DMS114 treated with DMSO at 0.1 percent for 48 hours (cell line): ENCODE results near the gene STAP2.
"Not testable (repeated sequence)": the region's sequence is repeated elsewhere in the genome, so short reads cannot be mapped to it uniquely, and the experiment has no call there.

Experiments
- DNase-seq: peaks from one replicate; lab custom pipeline; 2025; ENCODE audit not compliant: unreplicated experiment; lab: John Stamatoyannopoulos, UW

The STAP2 gene

DNA sequence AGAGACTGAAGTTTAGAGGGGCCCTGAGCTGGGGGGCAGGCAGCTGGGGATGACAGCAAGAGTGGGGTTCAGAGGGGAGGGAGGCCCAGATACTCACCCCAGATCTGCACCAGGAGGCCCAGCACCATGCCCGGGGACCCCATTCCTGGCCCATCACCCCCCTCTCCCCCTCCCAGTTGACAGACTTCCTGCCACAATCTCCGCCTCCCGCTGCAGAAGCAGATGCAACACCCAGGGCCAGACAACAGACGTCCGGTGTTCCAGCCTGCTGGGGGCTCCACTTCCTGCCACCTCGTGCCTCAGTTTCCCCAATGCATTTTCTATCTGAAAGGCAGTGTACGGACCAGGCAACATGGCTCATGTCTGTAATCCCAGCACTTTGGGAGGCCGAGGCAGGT is 36.4 kb downstream of the STAP2 start, which contains the start of gene TMIGD2:
TMIGD2 (minus strand) TSS at position 147 of the 398 bp plus-strand sequence; CDS start at position 143, 4 bp downstream.
- DNase-seq, result no peak

DNA sequence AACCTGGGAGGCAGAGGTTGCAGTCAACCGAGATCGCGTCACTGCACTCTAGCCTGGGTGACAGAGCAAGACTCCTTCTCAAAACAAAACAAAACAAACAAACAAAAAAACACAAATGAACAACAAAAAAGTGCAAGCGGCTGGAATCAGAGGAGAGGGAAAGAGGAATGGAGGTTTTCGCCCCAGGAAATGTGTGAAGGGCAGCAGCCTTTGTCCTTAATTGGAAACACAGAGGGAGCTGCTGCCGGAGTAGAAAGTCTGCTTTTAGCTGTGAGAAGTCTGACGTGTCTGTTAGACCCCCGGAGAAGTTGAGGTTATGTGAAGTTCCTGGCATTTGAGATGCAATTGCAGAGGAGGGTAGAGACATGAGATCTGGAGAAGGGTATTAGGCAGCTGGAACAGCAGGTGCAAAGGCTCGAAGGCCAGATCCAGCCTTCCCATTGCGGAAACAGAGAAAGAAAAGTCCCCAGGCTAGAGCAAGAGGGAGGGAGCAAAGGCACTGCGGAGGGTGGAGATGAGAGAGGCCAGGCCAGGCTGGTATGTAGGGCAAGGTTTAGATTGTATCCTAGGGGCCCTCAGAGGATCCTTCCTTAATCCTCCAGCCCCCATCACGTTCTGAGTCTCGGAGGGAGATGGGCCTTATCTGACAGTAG is 36.9 kb downstream of the STAP2 start:
- no peak for DNase-seq

DNA sequence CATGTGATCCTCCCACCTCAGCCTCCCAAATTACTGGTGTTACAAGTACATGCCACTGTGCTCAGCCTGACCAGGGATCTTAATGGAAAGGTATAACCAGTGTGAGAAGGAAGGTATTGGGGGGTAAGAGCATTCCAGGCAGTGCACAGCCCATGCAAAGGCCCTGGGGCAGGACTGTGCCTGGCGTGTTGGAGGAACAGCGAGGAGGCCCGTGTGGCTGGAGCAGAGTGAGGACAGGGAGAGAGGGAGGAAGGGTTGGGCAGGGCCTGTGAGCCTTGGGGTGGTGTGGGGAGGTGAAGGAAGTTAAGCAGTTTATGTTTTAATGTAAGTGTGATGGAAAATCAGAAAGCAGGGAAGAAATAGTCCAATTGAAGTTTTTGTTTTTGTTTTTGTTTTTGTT is 38.0 kb downstream of the STAP2 start:
- no peak for DNase-seq

DNA sequence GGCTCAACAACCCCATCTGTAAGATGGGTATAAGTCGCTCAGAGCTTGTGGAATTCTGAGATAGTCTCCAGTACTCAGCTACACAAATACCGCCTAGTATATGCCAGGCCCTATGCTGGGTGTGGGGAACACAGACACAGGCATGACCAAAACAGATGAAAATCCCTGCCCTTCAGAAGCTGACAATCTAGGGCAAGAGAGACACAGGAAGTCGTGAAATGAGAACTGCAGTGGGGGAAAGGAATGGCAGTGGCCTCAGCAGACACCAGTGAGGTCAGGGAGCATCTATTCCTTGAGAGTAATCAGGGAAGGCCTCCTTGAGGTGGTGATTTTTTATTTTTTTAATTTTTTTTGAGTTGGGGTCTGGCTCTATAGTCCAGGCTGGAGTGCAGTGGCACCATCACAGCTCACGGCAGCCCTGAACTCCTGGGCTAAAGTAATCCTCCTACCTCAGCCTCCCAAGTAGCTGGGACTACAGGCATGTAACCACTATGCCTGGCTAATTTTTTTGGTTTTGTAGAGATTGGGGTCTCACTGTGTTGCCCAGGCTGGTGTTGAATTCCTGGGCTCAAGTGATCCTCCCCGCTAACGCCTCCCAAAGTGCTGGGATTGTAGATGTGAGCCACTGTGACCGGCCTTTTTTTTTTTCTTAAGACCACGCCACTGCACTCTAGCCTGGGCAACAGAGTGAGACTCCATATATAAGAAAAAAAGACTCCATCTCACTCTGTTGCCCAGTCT is 39.6 kb downstream of the STAP2 start:
- DNase-seq, result no peak

DNA sequence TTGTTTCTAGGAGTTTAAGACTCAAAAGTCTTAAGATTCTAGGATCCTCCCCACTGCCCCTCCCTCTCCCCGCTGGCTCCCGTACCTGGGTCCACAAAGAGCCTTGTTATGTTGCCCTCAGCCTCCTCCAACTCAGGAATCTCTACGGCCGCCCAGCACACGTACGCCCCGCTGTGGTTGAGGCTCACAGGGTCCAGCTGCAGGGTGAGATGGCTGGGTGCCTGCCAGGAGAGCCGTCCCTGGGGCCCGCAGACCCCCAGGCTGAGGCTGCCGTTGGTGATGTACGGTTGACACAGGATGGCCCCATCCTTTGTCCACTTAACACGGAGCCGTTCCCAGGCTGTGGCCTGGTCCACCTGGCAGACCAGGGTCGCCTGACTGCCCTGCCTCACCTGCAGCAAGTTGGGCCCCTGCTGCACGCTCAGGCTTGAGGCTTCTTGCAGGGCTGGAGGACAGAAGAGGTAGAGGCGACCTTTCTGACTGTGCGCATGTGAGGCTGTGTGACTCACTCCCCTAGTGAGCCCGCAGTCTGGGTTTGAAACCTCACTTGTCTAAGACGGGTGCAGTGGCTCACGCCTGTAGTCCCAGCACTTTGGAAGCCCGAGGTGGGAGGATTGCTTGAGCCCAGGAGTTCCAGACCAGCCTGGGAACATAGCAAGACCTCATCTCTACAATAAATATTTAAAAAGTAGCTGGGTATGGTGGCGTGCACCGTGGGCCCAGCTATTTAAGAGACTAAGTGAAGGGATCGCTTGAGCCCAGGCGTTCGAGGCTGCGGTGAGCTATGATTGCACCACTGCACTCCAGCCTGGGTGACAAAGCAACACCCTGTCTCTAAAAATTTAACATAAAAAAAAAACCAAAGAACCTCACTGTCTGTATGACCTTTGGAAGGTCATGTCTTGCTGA is 40.5 kb downstream of the STAP2 start:
- no peak for DNase-seq

DNA sequence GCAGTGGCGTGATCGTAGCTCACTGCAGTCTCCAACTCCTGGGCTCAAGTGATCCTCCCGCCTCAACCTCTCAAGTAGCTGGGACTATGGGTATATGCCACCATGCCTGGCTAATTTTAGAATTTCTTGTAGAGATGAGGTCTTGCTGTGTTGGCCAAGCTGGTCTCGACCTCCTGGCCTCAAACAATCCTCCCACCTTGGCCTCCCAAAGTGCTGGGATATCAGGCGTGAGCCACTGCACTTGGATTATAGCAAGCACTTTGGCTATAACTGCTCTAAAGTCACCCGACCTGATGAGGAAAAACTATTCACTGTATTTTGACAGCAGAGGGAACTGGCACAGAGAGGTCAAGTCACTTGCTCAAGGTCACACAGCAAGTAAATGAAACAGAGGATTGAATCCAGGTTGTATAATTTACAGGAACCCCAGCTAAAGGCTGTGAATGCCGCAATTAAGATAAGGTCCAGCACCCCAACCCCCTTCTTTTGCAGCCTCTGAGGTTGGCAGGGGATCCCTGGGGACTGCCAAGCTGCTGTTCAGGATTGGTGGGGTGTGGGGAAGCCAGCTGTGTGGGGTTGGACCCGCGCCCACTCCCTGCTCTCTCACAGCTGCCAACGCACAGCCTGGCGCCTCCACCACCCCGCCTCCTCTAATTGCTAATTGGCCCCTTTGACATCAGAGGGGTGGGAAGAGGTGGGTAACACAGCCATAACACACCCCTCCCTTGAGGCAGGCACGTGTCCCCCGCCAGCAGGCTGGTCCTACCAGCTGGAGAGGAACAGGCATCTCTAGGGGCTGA is 42.5 kb downstream of the STAP2 start:
- no peak for DNase-seq

DNA sequence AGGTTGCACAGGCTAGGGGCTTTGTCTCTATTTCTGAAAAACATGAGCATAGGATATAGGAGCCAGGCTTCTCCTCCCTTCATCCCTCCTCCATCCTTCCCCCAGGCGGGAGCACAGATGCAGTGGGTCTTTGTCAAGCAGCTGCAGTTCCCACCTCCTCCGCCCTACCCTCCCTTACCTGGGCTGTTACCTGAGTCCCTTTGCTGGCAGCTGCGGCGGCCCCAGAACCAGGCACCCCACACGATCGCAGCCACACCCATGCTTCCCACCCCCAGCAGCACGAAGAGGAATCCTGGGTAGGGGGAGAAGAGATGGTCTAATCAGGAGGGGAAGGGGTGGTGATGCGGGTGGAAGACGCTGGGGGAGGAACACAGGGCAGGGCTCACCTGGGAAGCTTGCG is 44.2 kb downstream of the STAP2 start:
- no peak for DNase-seq

DNA sequence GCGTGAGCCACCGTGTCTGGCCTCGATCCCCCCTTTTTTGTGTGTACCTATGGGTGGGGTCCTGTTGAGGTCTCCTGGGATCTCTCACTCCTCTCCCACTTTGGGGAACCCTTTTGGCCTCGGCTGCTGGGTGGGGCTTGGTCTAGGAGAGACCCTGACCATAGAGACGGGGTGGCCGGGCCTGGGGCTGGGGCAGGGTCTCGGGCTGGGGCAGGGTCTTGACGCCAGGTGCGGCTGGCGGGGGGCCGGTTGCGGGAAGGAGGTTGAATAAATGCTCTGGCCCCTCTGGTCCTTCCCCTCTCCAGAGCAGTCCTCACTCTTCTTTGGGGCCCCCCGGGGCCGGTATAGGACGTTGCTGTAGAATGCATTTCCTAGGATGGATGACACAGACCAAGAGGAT is 46.1 kb downstream of the STAP2 start:
- DNase-seq, result no peak

DNA sequence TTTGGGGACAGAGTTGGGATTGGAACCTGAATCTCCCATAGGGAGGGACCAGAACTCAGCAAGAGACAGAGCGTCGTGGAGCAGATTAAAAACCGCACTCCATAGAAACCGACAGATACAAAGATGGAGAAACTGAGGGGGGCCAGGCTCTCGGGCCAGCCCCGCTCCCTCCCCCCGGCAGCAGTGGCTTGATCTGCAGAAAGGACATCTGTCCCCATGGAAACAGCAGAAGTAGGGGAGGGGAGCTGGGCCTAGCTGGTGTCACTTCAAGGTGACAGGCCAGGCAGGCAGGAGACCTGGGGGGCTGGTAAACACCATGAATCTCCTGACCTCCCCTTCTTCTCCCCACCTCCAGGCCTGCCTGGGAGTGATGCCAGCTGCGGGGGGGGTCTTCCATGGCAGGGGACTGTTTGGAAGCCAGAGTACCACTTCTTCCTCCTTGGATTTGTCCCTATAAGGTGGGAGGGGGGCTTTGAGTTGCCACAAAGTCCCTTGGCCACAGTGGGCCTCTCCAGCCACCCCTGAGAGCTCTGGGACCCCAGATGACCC is 47.4 kb downstream of the STAP2 start:
- no peak for DNase-seq

DNA sequence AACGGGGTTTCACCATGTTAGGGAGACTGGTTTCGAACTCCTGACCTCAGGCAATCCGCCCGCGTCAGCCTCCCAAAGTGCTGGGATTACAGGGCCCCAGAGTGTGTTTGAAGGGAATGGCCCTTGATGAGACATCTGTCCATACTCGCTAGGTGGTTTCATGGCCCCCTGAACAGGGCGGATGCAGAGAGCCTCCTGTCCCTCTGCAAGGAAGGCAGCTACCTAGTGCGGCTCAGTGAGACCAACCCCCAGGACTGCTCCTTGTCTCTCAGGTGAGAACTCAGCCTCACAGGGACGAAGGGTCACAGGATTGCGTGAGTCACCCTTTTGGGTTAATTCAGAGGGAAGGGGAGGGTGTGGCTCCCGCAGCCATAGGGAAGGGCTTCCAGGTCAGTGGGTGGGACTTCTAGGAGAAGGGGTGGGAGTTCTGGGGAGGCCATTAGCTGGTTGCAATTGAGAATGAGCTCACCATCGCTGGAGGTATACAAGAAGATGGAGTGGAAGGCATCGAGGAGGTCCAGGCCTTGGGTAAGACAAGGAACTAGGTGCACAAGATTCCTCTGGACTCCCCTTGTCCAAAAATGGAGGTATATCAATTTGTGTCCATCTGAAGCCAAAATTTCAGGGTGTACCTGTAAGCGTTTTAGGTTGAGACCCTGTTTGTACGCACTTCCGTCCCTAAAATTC is 50.4 kb downstream of the STAP2 start:
- DNase-seq, result no peak

DNA sequence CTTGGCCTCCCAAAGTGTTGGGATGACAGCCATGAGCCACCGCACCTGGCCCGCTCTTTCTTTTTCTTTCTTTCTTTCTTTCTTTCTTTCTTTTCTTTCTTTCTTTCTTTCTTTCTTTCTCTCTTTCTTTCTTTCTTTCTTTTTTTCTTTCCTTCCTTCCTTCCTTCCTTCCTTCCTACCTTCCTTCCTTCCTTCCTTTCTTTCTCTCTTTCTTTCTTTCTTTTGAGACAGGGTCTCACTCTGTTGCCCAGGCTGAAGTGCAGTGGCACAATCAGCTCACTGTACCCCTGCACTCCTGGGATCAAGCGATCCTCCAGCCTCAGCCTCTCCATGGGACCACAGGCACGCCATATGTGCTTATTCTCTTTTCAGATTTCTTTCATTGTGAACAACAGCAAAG is 52.5 kb downstream of the STAP2 start:
- DNase-seq, result not testable (repeated sequence)

DNA sequence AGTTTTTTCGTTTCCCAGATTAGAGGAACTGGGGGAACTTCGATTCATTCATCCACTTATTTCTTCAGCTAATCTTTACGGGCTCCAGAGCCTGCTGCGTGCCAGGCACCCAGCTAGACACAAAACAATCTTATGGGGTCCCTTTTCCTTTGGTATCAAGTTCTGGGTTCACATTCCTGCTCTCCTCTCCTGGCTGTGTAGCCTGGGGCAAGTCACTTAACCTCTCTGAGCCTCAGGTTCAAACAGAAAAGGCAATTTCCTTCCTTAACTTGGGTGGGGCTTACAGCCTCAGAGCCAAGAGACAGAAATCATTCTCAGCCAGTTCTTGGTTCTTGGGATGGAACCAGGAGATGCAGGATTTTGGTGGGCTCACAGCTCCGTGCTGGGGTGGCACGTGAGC is 53.7 kb downstream of the STAP2 start:
- DNase-seq, result no peak

DNA sequence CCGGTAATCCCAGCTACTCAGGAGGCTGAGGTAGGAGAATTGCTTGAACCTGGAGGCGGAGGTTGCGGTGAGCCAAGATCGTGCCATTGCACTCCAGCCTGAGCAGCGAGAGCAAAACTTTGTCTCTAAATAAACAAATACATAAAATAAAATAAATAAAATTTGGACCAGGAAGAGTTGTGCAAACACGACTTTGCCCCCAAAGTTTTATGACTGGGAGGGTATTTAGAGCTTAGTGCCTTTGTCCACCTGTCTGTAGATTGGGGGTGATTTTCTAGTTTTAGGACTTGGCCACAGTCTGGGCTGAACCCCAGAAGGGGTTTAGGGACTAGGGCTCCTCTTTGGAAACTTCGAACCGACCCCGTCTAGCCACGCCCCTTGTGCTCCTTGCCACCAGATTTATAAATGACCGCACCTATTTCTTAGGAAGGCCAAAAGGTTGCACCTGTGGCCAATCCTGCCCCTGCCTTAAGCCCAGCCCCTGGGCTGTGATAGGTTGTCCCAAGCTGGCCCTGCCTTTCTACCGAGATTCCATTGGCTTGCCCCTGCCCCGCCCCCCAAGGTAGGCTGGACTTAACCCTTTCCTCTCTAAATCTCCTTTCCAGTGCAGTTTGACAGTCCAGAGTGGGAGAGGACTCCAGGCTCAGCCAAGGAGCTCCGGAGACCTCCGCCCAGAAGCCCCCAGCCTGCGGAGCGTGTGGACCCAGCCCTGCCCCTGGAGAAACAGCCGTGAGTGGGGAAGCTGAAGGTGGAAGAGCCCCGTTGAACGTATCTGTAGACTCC is 54.3 kb downstream of the STAP2 start:
- DNase-seq, result no peak

DNA sequence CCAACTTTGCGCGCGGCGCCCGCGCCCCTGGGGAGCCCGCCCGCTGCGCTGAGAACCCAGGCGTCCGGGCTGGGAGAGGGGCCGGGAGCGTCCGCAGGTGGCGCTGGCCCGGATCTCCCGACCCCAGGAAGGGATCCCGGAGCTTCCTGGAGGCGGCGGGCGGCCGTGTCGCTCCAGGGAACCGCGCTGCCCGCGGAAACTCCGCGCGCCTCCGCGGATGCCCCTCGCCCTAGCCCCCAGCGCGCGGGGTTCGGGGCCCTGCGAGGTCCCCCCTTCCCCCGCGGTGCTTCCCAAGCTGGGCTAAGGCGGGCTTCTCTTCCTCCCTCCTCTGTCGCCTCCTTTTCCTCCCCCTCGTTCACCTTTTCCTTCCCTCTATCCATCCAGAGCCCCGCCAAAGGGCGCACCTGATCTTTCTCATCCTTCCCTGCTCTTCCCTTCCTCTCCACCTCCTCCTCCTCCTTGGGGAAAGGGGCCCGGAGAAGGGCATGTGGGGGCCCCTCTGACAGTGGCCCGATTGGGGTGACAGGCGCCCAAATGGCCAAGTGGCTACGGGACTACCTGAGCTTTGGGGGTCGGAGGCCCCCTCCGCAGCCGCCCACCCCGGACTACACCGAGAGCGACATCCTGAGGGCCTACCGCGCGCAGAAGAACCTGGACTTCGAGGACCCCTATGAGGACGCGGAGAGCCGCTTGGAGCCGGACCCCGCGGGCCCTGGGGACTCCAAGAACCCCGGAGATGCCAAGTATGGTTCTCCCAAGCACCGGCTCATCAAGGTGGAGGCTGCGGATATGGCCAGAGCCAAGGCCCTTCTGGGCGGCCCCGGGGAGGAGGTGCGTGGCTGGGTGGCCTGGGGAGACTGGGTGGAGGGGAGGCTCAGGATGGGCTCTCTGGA is 58.9 kb downstream of the STAP2 start:
- no peak for DNase-seq

DNA sequence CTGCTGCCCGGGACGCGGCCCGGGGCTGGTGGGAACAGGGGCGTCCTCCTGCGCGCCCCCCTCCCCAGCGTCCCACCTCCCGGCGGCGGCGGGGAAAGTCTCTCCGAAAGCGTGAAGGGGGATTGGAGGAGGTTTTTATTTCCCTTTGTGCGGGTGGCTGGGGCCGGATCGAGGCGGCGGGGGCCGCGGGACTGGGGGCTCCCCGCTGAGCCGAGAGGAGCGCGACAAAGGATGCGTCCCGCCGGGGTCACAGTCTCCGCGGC is 59.4 kb downstream of the STAP2 start:
- DNase-seq, result no peak

DNA sequence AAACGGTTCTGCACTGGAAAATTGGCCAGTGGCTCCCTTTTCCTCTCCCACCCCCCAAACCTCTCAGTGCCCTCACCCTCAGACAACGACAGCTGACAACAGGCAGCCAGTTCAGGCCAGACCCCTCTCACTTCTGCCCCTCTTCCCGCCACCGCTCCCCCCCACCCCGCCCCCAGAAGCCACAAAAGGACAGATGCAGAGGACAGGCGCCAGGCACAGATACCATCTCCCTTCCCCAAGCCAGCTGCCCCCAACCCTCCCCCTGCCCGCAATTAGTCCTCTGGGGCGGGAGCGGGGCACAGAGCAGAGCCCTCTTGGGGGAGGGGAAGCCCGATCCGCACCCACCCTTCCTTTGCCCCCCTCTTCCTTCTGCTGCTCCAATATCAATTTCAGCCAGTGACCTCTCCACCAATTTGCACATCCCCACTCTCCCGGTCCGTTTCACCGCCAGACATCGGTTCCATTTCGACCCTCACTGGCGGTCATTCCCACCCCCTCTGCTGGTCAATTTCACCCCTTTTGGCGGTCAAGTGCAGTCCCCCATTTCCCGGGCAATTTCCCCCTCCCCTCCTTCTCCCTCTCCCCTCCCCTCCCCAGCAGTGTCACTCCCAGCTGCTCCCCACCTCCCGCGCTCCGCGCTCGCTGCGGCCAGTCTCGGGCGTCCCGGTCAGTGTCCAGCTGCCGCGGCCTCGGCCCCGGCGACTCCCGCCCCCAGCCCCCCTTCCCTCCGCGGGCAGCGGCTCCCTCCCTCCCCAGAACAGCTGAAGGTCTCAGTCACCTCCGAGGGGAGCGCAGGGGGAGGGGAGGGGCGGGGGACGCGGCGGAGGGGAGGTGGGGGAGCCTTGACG is 60.0 kb downstream of the STAP2 start, which contains the start of gene SHD:
SHD (plus strand) TSS at position 848 of the 848 bp plus-strand sequence. CDS start 798 bp downstream, outside the sequence.
- DNase-seq, result no peak

DNA sequence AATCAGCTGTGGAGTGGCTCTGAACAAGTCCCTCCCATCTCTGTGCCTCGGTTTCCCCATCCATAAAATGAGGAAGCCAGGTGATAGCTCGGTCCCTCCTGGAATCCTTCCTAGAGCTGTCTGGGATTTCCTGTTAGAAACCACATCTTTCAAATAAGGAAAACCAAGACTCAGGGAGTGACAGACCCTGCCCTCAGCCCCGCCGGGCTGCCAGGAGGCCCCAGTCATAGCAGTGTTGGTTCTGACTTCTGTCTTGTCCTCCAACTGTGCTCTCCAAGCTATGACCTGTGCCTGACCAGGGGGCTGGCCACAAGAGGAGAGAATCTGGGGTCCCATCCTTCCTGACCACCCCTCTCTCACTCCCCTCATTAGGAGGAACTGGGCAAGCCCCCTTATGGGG is 60.6 kb downstream of the STAP2 start:
- no peak for DNase-seq
